HEK293 (cell line): ENCODE data around the gene C1orf216.
"Not testable (repeated sequence)": the region's sequence is repeated elsewhere in the genome, so short reads cannot be mapped to it uniquely, and the experiment has no call there.

ENCODE experiments used
- GLIS1 ChIP-seq: fragments of 450-650 bp; formaldehyde crosslinking; IDR thresholded peaks from 2 replicates; pipeline ENCODE4 v1.5.1; 2016; ENCODE audit warnings: missing biosample characterization, missing genetic modification characterization
- HOXC10 ChIP-seq: sonication (generic); formaldehyde crosslinking; IDR thresholded peaks from 2 replicates; pipeline ENCODE4 v1.8.1; 2023; ENCODE audit warnings: mild to moderate bottlenecking, missing genetic modification reagents
- PBX3 ChIP-seq: sonication (generic); formaldehyde crosslinking; IDR thresholded peaks from 2 replicates; pipeline ENCODE4 v1.8.1; 2022; ENCODE audit warnings: mild to moderate bottlenecking, moderate library complexity, missing genetic modification reagents
- ZFP41 ChIP-seq: fragments of 450-650 bp; formaldehyde crosslinking; IDR thresholded peaks from 2 replicates; pipeline ENCODE4 v1.5.1; 2016; ENCODE audit warnings: missing biosample characterization, missing genetic modification characterization, borderline replicate concordance
- ZIC2 ChIP-seq: fragments of 450-650 bp; formaldehyde crosslinking; IDR thresholded peaks from 2 replicates; pipeline ENCODE4 v1.5.1; 2016; ENCODE audit warnings: missing biosample characterization, missing genetic modification characterization
- ZNF146 ChIP-seq: fragments of 450-650 bp; formaldehyde crosslinking; IDR thresholded peaks from 2 replicates; pipeline ENCODE4 v1.5.1; 2016; ENCODE audit warnings: missing biosample characterization, missing genetic modification characterization
- ZNF2 ChIP-seq: fragments of 450-650 bp; formaldehyde crosslinking; IDR thresholded peaks from 2 replicates; pipeline ENCODE4 v1.5.1; 2016; ENCODE audit warnings: missing biosample characterization, missing genetic modification characterization
- ZNF324 ChIP-seq: fragments of 450-650 bp; formaldehyde crosslinking; IDR thresholded peaks from 2 replicates; pipeline ENCODE4 v1.5.1; 2016; ENCODE audit warnings: missing biosample characterization, missing genetic modification characterization
- ZNF513 ChIP-seq: fragments of 450-650 bp; IDR thresholded peaks from 2 replicates; pipeline ENCODE4 v1.5.1; 2018; ENCODE audit warnings: missing biosample characterization, missing genetic modification characterization
- ZNF521 ChIP-seq: fragments of 450-650 bp; formaldehyde crosslinking; IDR thresholded peaks from 2 replicates; pipeline ENCODE4 v1.5.1; 2017; ENCODE audit warnings: missing biosample characterization, mild to moderate bottlenecking, missing genetic modification characterization
- ZNF776 ChIP-seq: fragments of 450-650 bp; formaldehyde crosslinking; IDR thresholded peaks from 2 replicates; pipeline ENCODE4 v1.5.0; 2017; ENCODE audit warnings: missing biosample characterization, missing genetic modification characterization, borderline replicate concordance
- ZNF792 ChIP-seq: fragments of 450-650 bp; formaldehyde crosslinking; IDR thresholded peaks from 2 replicates; pipeline ENCODE4 v1.5.1; 2016; ENCODE audit warnings: missing biosample characterization, missing genetic modification characterization
- ZNF830 ChIP-seq: fragments of 450-650 bp; IDR thresholded peaks from 2 replicates; pipeline ENCODE4 v1.5.0; 2018; ENCODE audit warnings: missing biosample characterization, missing genetic modification characterization, low read depth, mild to moderate bottlenecking, moderate library complexity
- TF ChIP-seq, protein P1 (sequence below): fragments of 450-650 bp; formaldehyde crosslinking; IDR thresholded peaks from 2 replicates; pipeline ENCODE4 v1.5.1; 2016; ENCODE audit warnings: missing biosample characterization, missing genetic modification characterization

- TF ChIP-seq, protein P1, sequence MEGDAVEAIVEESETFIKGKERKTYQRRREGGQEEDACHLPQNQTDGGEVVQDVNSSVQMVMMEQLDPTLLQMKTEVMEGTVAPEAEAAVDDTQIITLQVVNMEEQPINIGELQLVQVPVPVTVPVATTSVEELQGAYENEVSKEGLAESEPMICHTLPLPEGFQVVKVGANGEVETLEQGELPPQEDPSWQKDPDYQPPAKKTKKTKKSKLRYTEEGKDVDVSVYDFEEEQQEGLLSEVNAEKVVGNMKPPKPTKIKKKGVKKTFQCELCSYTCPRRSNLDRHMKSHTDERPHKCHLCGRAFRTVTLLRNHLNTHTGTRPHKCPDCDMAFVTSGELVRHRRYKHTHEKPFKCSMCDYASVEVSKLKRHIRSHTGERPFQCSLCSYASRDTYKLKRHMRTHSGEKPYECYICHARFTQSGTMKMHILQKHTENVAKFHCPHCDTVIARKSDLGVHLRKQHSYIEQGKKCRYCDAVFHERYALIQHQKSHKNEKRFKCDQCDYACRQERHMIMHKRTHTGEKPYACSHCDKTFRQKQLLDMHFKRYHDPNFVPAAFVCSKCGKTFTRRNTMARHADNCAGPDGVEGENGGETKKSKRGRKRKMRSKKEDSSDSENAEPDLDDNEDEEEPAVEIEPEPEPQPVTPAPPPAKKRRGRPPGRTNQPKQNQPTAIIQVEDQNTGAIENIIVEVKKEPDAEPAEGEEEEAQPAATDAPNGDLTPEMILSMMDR (tag by site-specific recombination), result not testable (repeated sequence)
- not testable (repeated sequence) for TF ChIP-seq ZNF2 (tag by site-specific recombination); ZNF792 (tag by site-specific recombination); GLIS1; ZNF521; ZNF324 (tag by site-specific recombination); PBX3 (CRISPR knock-in tag); ZNF776 (tag by site-specific recombination); ZNF513 (tag by site-specific recombination); ZFP41 (tag by site-specific recombination); ZNF146; HOXC10 (CRISPR knock-in tag); ZNF830 (tag by site-specific recombination)
- 0 out of 2 replicates have a peak, but pooled peaks have one; percentile 11 for TF ChIP-seq ZIC2 (tag by site-specific recombination)
Measured at GRCh38 chr1:35711098-35711497, 7.6 kb downstream of the C1orf216 start.
